GM12892 (cell line): ENCODE data around the gene ZNF628.

Experiments
- POLR2A ChIP-seq: IDR thresholded peaks from 2 replicates; pipeline ENCODE4 v1.6.1; 2011; ENCODE audit warnings: low read depth, low read length, control low read depth
- POLR2AphosphoS5 ChIP-seq: IDR thresholded peaks from 2 replicates; pipeline ENCODE4 v1.6.1; 2011; ENCODE audit warnings: low read depth, low read length, control low read depth
- TAF1 ChIP-seq: IDR thresholded peaks from 2 replicates; pipeline ENCODE4 v1.6.1; 2011; ENCODE audit warnings: low read depth, mild to moderate bottlenecking, control low read depth, low read length, borderline replicate concordance

GRCh38 chr19:55471266-55471665 is 5.2 kb upstream of the ZNF628 start:
- TF ChIP-seq POLR2A, result no peak
- no peak for TF ChIP-seq TAF1
- TF ChIP-seq POLR2AphosphoS5, result no peak
